Choroid plexus epithelial cell (primary cell): Measurements from ENCODE around the gene FBN1.

Experiments
- DNase-seq: peaks from one replicate; pipeline ENCODE4 v3.0.0-alpha.2; 2010; ENCODE audit warnings: low read depth
- H3K4me3 ChIP-seq: 2 replicates; pipeline ENCODE4 v1.5.1; 2011; ENCODE audit warnings: low read depth, mild to moderate bottlenecking, control low read depth, low read length, moderate library complexity
- TF ChIP-seq, protein P1 (sequence below): conservative IDR thresholded peaks from 2 replicates; pipeline ENCODE4 v1.5.1; 2011; ENCODE audit warnings: low read depth, mild to moderate bottlenecking, control low read depth, inconsistent platforms, low read length, moderate library complexity

Gene FBN1

DNA sequence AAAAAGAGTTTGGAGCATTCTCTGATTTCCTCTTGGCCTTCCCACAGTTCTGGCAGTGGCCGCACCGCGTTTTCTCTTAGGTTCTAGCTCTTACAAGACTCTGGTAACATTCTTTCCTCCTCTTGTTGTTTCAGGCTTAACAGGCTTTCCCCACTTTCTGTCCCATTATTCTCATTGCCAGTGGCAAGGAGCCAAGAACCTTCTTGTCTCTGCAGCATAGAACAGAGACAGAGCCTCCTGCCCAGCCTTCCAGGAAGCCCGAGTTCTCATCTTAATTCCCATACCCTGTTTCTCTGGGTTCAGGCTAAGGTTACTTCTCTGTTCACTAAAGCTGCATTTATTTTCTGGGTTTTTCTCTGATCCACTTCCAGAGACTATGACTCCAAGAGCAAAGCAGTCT is 253.2 kb downstream of the FBN1 start:
- H3K4me3 ChIP-seq: no peak overlapping the region
- DNase-seq: peak; percentile 69
- TF ChIP-seq, protein P1, sequence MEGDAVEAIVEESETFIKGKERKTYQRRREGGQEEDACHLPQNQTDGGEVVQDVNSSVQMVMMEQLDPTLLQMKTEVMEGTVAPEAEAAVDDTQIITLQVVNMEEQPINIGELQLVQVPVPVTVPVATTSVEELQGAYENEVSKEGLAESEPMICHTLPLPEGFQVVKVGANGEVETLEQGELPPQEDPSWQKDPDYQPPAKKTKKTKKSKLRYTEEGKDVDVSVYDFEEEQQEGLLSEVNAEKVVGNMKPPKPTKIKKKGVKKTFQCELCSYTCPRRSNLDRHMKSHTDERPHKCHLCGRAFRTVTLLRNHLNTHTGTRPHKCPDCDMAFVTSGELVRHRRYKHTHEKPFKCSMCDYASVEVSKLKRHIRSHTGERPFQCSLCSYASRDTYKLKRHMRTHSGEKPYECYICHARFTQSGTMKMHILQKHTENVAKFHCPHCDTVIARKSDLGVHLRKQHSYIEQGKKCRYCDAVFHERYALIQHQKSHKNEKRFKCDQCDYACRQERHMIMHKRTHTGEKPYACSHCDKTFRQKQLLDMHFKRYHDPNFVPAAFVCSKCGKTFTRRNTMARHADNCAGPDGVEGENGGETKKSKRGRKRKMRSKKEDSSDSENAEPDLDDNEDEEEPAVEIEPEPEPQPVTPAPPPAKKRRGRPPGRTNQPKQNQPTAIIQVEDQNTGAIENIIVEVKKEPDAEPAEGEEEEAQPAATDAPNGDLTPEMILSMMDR: no peak

DNA sequence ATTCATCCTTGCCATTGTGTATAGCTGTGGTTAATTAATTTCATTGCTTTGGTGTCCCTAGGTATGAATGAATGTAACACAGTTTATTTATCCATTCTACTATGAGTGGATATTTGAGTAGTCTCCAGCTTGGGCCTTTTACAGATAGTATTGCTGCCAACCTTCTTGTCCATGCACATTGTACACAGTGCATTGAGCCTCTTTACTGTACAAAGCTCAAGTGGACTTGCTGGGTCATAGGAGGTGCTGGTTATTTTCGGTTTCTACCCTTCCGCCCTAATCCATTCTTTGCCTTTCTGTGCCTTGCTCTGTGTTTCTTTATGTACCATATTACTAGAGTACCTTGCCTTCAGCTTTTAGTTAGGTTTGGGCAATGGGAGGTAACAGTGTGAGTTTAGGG is 253.6 kb downstream of the FBN1 start:
- DNase-seq: no peak
- no peak overlapping the region for H3K4me3 ChIP-seq
- TF ChIP-seq, protein P1: no peak

DNA sequence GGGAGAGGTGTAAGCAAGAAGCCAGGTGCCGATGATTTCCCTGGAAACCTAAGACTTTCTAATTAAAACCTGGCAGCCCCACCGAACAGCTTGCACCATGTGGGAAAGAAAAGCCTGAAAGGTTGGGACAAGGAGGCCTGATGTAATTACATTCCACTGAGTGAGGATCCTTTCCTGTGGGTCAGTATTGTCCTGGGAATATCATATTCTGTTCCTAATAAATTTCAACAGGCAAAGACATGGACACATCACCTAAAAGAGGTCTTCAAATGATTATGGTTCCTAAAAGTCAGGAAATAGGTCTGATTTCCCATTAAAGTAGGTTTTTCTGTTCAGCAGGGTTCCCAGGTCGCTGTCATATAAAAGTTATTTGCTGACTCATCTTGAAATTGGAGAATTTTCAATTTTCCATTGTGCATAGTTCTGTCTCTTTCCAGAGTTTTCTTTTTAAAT is 255.8 kb downstream of the FBN1 start:
- DNase-seq: peak; percentile 62
- TF ChIP-seq, protein P1: no peak
- H3K4me3 ChIP-seq: no peak overlapping the region

DNA sequence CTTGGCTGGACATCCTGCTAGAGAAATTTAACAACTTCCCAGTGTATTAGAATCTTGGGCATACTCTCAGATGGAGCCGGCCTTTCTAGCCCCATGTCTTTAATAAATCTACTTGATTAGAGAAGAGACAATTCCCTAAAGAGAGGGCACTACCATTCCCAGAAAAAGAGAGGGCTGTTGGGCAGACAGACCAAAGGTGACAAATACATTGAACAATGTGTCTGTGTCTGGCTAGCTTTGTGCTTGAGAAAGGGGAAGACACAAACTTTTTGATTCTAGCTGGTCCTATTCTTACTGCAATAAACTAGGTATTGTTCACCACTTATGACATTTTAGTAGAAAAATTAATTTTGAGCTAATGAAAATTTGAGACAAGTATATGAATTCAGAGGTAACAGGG is 256.6 kb downstream of the FBN1 start:
- TF ChIP-seq, protein P1: no peak
- H3K4me3 ChIP-seq: no peak overlapping the region
- no peak for DNase-seq

DNA sequence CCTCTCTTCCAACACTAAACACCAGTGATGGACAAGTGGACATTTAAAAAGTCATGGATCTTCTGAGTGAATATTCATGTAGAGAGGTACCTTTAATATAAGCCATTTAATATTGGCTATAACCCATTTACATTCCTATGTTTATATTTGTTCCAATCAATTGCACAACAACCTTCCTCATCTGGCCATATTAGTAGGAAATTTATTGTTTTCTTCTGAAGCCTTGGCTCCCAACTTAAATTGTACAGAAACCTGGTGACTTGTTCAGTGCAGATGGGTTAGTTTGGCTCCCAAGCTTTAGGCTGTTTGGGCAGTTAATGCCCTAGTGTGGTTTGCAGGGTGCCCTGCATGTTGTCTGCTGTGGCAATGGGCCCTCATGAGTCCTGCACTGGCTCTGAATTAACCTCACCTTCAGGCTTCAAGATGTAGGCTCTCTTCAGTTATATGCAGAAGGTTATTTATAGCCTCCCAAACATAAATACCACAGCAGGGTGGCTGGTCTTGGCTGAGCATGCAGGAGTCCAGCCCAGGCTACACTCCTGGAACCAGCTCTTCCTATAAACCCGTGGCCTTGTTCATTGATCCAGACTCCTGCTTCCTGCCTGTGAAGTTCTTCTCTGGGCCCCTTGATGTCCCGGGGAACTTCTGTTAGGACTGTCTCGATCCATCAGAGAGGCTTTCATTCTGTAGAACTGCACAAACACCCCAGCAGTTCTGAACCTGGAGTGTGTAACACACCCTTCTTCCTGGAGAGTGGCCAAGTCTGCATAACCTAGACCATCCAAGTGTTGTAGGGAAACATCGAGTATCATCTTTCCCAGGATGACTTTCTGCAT is 257.3 kb downstream of the FBN1 start:
- H3K4me3 ChIP-seq: no peak overlapping the region
- TF ChIP-seq, protein P1: no peak
- peak; percentile 86 for DNase-seq

DNA sequence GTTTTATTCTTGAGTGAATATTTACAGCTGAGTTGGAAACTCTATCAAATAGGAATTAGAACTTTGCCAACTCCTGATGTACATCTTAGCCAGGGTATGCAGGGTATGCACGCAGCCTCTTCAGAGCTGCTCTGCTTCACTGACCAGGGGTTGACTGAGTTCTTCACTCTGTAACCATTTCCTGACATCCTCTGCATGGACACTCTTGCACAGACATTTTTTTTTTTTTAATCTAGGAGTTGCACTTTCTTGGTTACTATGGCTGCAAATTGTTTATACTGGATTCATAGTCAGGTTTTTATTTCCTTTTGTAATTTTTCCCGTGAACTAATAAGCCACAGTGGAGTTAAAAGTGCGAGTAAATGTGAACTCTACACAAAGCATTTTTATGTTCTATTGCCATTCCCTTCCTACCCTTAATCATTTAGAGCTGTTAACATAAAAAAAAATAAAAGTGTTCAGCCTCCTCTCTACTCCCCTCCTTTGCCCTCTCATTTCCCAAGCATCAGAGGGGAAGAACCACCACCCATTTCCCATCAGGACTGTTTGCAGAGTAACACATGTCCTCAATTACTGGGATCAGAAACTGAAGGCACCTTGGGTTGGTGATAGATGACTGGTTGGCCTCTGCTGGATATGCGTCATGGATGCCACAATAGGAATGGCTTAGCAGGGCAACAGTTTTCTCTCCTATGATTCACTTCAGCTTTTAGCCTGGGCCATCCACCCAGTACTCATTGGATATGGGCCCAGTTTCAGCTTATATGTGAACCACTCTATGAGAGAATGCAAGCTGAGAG is 260.3 kb downstream of the FBN1 start:
- TF ChIP-seq, protein P1: no peak
- no peak overlapping the region for H3K4me3 ChIP-seq
- no peak for DNase-seq
